Muscle layer of colon (tissue), 2 donors: ENCODE data around the gene TMEM145.
"Not testable (repeated sequence)": the region's sequence is repeated elsewhere in the genome, so short reads cannot be mapped to it uniquely, and the experiment has no call there.

Experiments used
- H3K27ac ChIP-seq: one replicate; pipeline ENCODE4 v1.7.0; 2013; ENCODE audit warnings: low read depth, mild to moderate bottlenecking, low read length, moderate library complexity
- H3K27me3 ChIP-seq, 2 donors: one replicate each; pipeline ENCODE4 v1.7.0; 2013; ENCODE audit warnings: low read length in 2 of 2, mild to moderate bottlenecking in 2 of 2; ENCODE audit not compliant: insufficient read depth in 2 of 2, control insufficient read depth in 1 of 2
- H3K36me3 ChIP-seq: one replicate; pipeline ENCODE4 v1.7.0; 2013; ENCODE audit warnings: mild to moderate bottlenecking, low read length; ENCODE audit not compliant: insufficient read depth
- H3K4me1 ChIP-seq: one replicate; pipeline ENCODE4 v1.7.0; 2013; ENCODE audit warnings: mild to moderate bottlenecking, low read length; ENCODE audit not compliant: insufficient read depth
- H3K4me3 ChIP-seq, 2 donors: one replicate each; pipeline ENCODE4 v1.7.0; 2013; ENCODE audit warnings: low read length in 2 of 2, low read depth in 1 of 2, mild to moderate bottlenecking in 1 of 2, moderate library complexity in 1 of 2
- H3K9ac ChIP-seq: one replicate; pipeline ENCODE4 v1.7.0; 2013; ENCODE audit warnings: low read length
- H3K9me3 ChIP-seq: one replicate; pipeline ENCODE4 v1.7.0; 2013; ENCODE audit warnings: mild to moderate bottlenecking, low read length
- donor health status: abdominal sarcoma.
- donor health status: Adenocarcinoma of cecum.

Gene TMEM145

GRCh38 chr19:42313096-42313839 is at the start of gene TMEM145:
Gene TMEM145, plus strand, starts transcription at chr19:42313309. Its CDS starts 68 bp downstream, at chr19:42313377.
- H3K9me3 ChIP-seq = no peaks in the 10 kb centered on the region
- H3K9ac ChIP-seq = no peak within 1 kb of the TSS
- H3K4me3 ChIP-seq = peak within 1 kb of the TSS in 1 of 2 donors; percentile 13
- peaks cover 23 to 59% of the 10 kb centered on the region in 2 donors for H3K27me3 ChIP-seq
- no peak within 1 kb of the TSS for H3K27ac ChIP-seq
- H3K4me1 ChIP-seq = peaks cover 4% of the 10 kb centered on the region
- H3K36me3 ChIP-seq = no peaks in the 10 kb centered on the region

DNA sequence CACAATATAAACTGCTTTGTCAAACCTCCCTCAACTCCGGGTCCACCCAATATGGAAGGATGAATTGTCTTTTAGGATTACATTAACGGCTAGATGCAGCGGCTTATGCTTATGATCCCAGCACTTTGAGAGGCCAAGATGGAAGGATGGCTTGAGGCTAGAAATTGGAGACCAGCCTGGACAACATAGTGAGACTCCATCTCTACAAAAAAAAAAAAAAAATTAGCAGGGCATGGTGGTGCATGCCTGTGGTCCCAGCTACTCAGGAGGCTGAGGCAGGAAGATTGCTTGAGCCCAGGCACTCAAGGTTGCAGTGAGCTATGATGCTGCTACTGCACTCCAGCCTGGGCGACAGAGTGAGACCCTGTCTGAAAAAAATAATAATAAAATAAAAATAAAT is 47.0 kb upstream of the TMEM145 start:
- H3K27ac ChIP-seq, H3K36me3 ChIP-seq, H3K9me3 ChIP-seq, H3K27me3 ChIP-seq, H3K9ac ChIP-seq, H3K4me3 ChIP-seq: not testable (repeated sequence)
- peaks cover 20% of the 10 kb centered on the region for H3K4me1 ChIP-seq

DNA sequence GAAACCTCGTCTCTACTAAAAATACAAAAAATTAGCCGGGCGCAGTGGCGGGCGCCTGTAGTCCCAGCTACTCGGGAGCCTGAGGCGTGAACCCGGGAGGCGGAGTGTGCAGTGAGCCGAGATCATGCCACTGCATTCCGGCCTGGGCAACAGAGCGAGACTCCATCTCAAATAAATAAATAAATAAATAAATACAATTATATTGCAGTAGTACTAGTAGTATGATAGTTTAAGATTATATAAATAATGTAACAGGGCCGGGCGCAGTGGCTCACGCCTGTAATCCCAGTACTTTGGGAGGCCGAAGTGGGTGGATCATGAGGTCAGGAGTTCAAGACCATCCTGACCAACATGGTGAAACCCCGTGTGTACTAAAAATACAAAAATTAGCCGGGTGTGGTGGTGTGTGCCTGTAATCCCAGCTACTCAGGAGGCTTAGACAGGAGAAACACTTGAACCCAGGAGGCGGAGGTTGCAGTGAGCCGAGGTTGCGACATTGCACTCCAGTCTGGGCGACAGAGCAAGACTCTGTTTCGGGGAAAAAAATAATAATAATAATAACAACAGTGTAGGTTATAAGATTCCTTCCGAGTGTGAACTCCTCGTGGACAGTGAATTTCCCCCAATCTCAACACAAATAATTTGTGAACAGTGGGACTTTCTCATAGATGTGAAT is 46.0 kb upstream of the TMEM145 start:
- H3K9me3 ChIP-seq, H3K4me3 ChIP-seq, H3K36me3 ChIP-seq, H3K27me3 ChIP-seq, H3K27ac ChIP-seq: not testable (repeated sequence)
- peaks cover 25% of the 10 kb centered on the region for H3K4me1 ChIP-seq
- peak overlapping the region; percentile 75 for H3K9ac ChIP-seq

- peak overlapping the region; percentile 75 for H3K9ac ChIP-seq
These were observed 45.4 kb upstream of the TMEM145 start for GRCh38 chr19:42267644-42268141.

GRCh38 chr19:42268142-42268703 is 44.9 kb upstream of the TMEM145 start:
- Histone ChIP-seq H3K9me3 (no peaks in the 10 kb centered on the region), H3K36me3 (peaks cover 7% of the 10 kb centered on the region), H3K4me1 (peaks cover 25% of the 10 kb centered on the region), H3K27me3 (no peaks in the 10 kb centered on the region), H3K27ac (peak overlapping the region; percentile 98), H3K4me3 (peak overlapping the region; percentile 76), H3K9ac (peak overlapping the region; percentile 75)

More at GRCh38 chr19:42267644-42268141, 45.4 kb upstream of the TMEM145 start:
- Histone ChIP-seq H3K4me3 (peak overlapping the region; percentile 45 to 76), H3K27ac (peak overlapping the region; percentile 98), H3K9me3 (no peaks in the 10 kb centered on the region), H3K36me3 (peaks cover 7% of the 10 kb centered on the region), H3K4me1 (peaks cover 25% of the 10 kb centered on the region), H3K27me3 (no peaks in the 10 kb centered on the region)

DNA sequence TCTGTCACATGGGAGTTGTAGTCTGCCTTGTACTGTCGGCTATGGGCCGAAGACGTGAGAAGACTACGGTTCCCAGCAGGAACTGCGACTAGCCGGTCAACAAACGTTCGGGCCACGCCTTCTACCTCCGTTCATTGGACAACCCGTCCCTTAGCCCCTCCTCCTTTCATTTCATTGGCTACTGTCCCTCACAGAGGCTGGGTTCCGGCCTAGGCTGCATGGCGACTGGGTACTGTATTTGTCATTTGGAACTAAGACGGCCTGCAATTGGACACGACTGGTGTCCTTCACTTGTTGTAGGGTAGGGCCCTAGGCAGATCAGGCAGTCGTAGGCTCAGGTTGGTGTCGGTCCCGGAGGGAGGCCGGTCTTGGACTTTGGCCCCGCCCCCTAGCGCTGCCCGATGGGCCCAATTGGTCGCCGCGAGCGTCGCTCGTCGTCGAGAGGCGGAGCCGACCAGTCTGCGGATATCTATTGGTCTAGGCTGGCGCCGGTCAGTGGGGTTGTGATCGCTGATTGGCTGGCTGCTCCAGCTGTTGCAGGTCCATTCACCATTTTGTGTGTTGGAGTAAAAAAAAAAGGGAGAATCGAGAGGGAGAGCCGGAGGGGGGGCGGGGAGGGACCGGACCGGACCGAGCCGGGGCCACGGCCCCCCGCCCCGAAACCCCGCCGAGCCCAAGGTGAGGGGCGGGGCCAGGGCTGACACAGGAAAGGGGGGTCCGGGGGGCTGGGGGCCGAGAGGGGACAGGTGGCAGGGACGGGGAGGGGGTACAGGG is 44.2 kb upstream of the TMEM145 start, which contains the start of gene CIC:
TSS of gene CIC (plus strand) at position 549 of the 774 bp plus-strand sequence. CDS start 2,532 bp downstream, outside the sequence.
- Histone ChIP-seq H3K27me3 (no peaks in the 10 kb centered on the region), H3K4me1 (peaks cover 25% of the 10 kb centered on the region), H3K9ac (peak within 1 kb of the TSS; percentile 99), H3K4me3 (peak within 1 kb of the TSS; percentile 76 to 87), H3K36me3 (peaks cover 12% of the 10 kb centered on the region), H3K27ac (peak within 1 kb of the TSS; percentile 98), H3K9me3 (no peaks in the 10 kb centered on the region)

GRCh38 chr19:42269478-42270345 is 43.4 kb upstream of the TMEM145 start:
- Histone ChIP-seq H3K4me3 (peak overlapping the region; percentile 66 to 87), H3K9me3 (no peaks in the 10 kb centered on the region), H3K9ac (peak overlapping the region; percentile 99), H3K36me3 (peaks cover 19% of the 10 kb centered on the region), H3K4me1 (peaks cover 29% of the 10 kb centered on the region), H3K27ac (peak overlapping the region; percentile 95), H3K27me3 (no peaks in the 10 kb centered on the region)

DNA sequence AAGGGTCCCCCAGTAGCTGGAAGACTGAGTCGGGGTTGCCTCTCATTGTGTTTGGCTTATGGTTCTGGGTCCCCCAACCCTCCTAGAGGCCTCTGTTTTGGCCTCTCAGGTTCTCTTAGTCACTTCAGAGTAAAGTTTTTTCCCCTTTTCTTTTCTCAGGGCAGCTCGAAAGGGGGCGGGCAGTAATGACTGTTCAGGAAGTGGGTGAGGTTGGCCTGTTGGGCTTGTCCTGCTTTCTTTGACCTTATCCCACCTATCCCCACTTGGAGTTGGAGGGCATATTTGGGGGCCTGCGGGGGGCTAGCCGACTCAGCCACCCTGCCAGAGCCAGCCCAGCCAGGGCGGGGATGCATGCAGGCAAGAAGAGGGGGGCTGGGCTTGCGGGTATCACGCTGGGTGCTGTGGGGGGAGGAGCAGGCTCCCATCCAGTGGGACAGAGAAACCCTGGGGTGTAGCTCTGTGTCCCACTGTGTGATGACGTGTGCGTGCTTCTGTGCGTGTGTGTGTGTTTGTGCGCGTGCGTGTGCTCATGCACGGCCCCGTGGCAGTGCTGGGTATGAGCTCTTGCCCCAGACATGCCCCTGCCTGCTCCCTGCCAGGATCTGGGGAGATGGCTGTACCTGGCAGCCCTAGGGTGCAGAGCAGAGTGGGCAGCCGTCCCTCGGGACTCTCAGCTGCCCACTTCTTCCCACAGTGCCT is 42.6 kb upstream of the TMEM145 start:
- no peaks in the 10 kb centered on the region for H3K9me3 ChIP-seq
- H3K4me1 ChIP-seq = peaks cover 36% of the 10 kb centered on the region
- peak overlapping the region; percentile 99 for H3K9ac ChIP-seq
- no peaks in the 10 kb centered on the region for H3K27me3 ChIP-seq
- H3K36me3 ChIP-seq = peaks cover 25% of the 10 kb centered on the region
- peak overlapping the region; percentile 66 to 87 for H3K4me3 ChIP-seq
- H3K27ac ChIP-seq = peak overlapping the region; percentile 95

- peaks cover 36% of the 10 kb centered on the region for H3K4me1 ChIP-seq
- no peaks in the 10 kb centered on the region for H3K9me3 ChIP-seq
- peak overlapping the region in 1 of 2 donors; percentile 87 for H3K4me3 ChIP-seq
- peak overlapping the region; percentile 95 for H3K27ac ChIP-seq
- peaks cover 25% of the 10 kb centered on the region for H3K36me3 ChIP-seq
- H3K9ac ChIP-seq = peak overlapping the region; percentile 71
- H3K27me3 ChIP-seq = no peaks in the 10 kb centered on the region
These were observed 42.1 kb upstream of the TMEM145 start for GRCh38 chr19:42271045-42271419.
